Thyroid gland (tissue), 4 donors: ENCODE results near the gene TGFB1.

Source experiments
- POLR2A ChIP-seq, 2 donors: fragments of 450-650 bp; IDR thresholded peaks; one replicate each; pipeline ENCODE4 v1.6.1; 2017; ENCODE audit warnings: antibody characterized with exemption in 2 of 2, mild to moderate bottlenecking in 2 of 2, moderate library complexity in 1 of 2
- TF ChIP-seq, protein P1 (sequence below), 6 experiments: fragments of 200-600 bp in 3 of 6; fragments of 450-650 bp in 3 of 6; sonication (generic) in 3 of 6; IDR thresholded peaks; one replicate each; pipeline ENCODE4 v1.5.1; 2016 to 2019; ENCODE audit warnings: antibody characterized with exemption in 6 of 6, mild to moderate bottlenecking in 2 of 6, inconsistent platforms in 1 of 6, moderate library complexity in 1 of 6

GRCh38 chr19:41398050-41398418, 44.3 kb upstream of the TGFB1 start:
- TF ChIP-seq, protein P1, sequence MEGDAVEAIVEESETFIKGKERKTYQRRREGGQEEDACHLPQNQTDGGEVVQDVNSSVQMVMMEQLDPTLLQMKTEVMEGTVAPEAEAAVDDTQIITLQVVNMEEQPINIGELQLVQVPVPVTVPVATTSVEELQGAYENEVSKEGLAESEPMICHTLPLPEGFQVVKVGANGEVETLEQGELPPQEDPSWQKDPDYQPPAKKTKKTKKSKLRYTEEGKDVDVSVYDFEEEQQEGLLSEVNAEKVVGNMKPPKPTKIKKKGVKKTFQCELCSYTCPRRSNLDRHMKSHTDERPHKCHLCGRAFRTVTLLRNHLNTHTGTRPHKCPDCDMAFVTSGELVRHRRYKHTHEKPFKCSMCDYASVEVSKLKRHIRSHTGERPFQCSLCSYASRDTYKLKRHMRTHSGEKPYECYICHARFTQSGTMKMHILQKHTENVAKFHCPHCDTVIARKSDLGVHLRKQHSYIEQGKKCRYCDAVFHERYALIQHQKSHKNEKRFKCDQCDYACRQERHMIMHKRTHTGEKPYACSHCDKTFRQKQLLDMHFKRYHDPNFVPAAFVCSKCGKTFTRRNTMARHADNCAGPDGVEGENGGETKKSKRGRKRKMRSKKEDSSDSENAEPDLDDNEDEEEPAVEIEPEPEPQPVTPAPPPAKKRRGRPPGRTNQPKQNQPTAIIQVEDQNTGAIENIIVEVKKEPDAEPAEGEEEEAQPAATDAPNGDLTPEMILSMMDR (IDR thresholded peaks at IDR 0.05): no peak
- no peak for TF ChIP-seq POLR2A (IDR thresholded peaks at IDR 0.05)
